Ureter (tissue), 1 donor: ENCODE results near the gene DYRK1A. TPM values are rescaled to one million over a fixed set of nuclear protein-coding genes. Genes with fewer than 3 reads are reported as not detected.

Experiments used
- DNase-seq: peaks from one replicate; pipeline ENCODE4 v3.0.0-alpha.2; 2020; ENCODE audit warnings: low spot score
- total RNA-seq: library from RNA; stranded (reverse); gene quantifications from one replicate; pipeline ENCODE4 v1.2.4, GENCODE V29; 2023
- donor health status: DM: yes; HTN: yes; CAD: no.

Gene DYRK1A
- total RNA-seq, 1 donor from 2014 or later = 97.0 TPM

GRCh38 chr21:37550618-37551330 is 184.2 kb downstream of the DYRK1A start:
- peak; percentile 24 for DNase-seq

- DNase-seq = peak; percentile 43
Measured at GRCh38 chr21:37551331-37551992, 184.9 kb downstream of the DYRK1A start.

GRCh38 chr21:37551993-37552355 is 185.4 kb downstream of the DYRK1A start:
- peak; percentile 28 for DNase-seq

GRCh38 chr21:37552496-37553029 is 186.0 kb downstream of the DYRK1A start:
- DNase-seq = peak; percentile 30

GRCh38 chr21:37553078-37553481 is 186.5 kb downstream of the DYRK1A start:
- peak; percentile 35 for DNase-seq

GRCh38 chr21:37554661-37555379 is 188.2 kb downstream of the DYRK1A start:
- peak; percentile 24 for DNase-seq

GRCh38 chr21:37555672-37556261 is 189.2 kb downstream of the DYRK1A start:
- peak; percentile 28 for DNase-seq

- DNase-seq = peak; percentile 36
Measured at GRCh38 chr21:37557261-37557950, 190.8 kb downstream of the DYRK1A start.

GRCh38 chr21:37558676-37559211 is 192.2 kb downstream of the DYRK1A start:
- peak; percentile 10 for DNase-seq

GRCh38 chr21:37560385-37560784 is 193.8 kb downstream of the DYRK1A start:
- peak; percentile 25 for DNase-seq

- DNase-seq = peak; percentile 36
Measured at GRCh38 chr21:37561506-37561905, 194.9 kb downstream of the DYRK1A start.

- peak; percentile 13 for DNase-seq
Measured at GRCh38 chr21:37561941-37562919, 195.7 kb downstream of the DYRK1A start.

- DNase-seq = peak; percentile 50
Measured at GRCh38 chr21:37562920-37563640, 196.5 kb downstream of the DYRK1A start.

GRCh38 chr21:37563641-37564340 is 197.2 kb downstream of the DYRK1A start:
- peak; percentile 94 for DNase-seq

- DNase-seq = peak; percentile 86
Measured at GRCh38 chr21:37564341-37564923, 197.9 kb downstream of the DYRK1A start.

GRCh38 chr21:37564924-37565529 is 198.5 kb downstream of the DYRK1A start:
- DNase-seq = no peak

- peak; percentile 24 for DNase-seq
Measured at GRCh38 chr21:37565530-37566223, 199.1 kb downstream of the DYRK1A start.
